Mucosa of descending colon (tissue), 3 donors: ENCODE data around the gene ZMIZ1. TPM values are rescaled to one million over a fixed set of nuclear protein-coding genes. Genes with fewer than 3 reads are reported as not detected.

Experiments
- ATAC-seq: fragments of 200-7000 bp; cut with Tn5 transposase; one replicate; pipeline ENCODE4 v1.9.1; 2020; ENCODE audit warnings: mild to moderate bottlenecking, moderate library complexity
- DNase-seq, 3 donors: peaks; one replicate each; pipeline ENCODE4 v3.0.0-alpha.2; 2020
- H3K36me3 ChIP-seq: fragments of 200-600 bp; one replicate; pipeline ENCODE4 v1.8.0; 2021; ENCODE audit warnings: low read depth, mild to moderate bottlenecking
- H3K4me1 ChIP-seq: fragments of 200-600 bp; one replicate; pipeline ENCODE4 v1.8.0; 2021; ENCODE audit warnings: low read depth, mild to moderate bottlenecking
- H3K4me3 ChIP-seq: fragments of 200-600 bp; one replicate; pipeline ENCODE4 v1.8.0; 2021; ENCODE audit warnings: mild to moderate bottlenecking
- H3K9me3 ChIP-seq: fragments of 200-600 bp; one replicate; pipeline ENCODE4 v1.8.0; 2021; ENCODE audit warnings: mild to moderate bottlenecking
- CTCF ChIP-seq: fragments of 200-600 bp; IDR thresholded peaks from one replicate; pipeline ENCODE4 v1.8.0; 2022; ENCODE audit warnings: antibody characterized with exemption, mild to moderate bottlenecking
- intact Hi-C, 2 donors: fragments of 100-400 bp; cut with DNase I in 1 of 2; cut with micrococcal nuclease in 1 of 2; formaldehyde crosslinking; loops; one replicate each; pipeline versions ENCODE4 v1.11.0 to v1.11.1; 2022; cut with DNase I, micrococcal nuclease
- total RNA-seq, 3 donors: library from RNA; stranded (reverse); fragmentation: NEBNext Ultra II Directional in 2 of 3; extraction: Animal tissue kit (Norgen Biotek cat#: 25700) in 2 of 3; gene quantifications; one replicate each; pipeline versions ENCODE4 v1.2.1 to v1.2.4, GENCODE V29; 2021 to 2023
- donor health status: DM: no; HTN: no; CAD: no; lungs with moderate emphysema.
- donor health status: DM: no; HTN: no; CAD: no.
- donor health status: DM: no; HTN: yes; CAD: no.

Gene ZMIZ1
- total RNA-seq, 3 donors from 2014 or later: 61.4 to 103 (median 89.1) TPM

DNA sequence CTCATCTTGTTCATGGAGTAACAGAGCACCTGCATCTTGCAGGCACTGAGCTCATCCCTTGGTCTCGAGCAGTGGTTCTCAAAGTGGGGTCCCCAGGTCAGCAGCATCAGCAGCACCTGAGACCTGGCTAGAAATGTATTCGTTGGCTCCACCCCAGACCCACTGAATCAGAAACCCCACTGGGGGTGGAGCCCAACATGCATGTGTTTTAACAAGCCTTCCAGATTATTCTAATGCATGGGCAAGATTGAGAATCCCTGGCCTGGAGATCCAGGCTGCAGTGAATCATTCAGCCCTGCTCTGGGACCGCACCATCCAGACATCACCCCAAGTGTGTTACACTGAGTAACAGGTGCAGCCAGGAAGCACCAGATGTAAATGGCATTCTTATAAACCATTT, 193.4 kb downstream of the ZMIZ1 start:
- H3K4me3 ChIP-seq: no peak overlapping the region
- no peaks in the 10 kb centered on the region for H3K9me3 ChIP-seq
- H3K36me3 ChIP-seq: no peaks in the 10 kb centered on the region
- no peak for TF ChIP-seq CTCF
- DNase-seq (no peak), ATAC-seq (no peak)
- H3K4me1 ChIP-seq: peaks cover 4% of the 10 kb centered on the region
- intact Hi-C loops: no loop called here

- H3K36me3 ChIP-seq: no peaks in the 10 kb centered on the region
- no peaks in the 10 kb centered on the region for H3K9me3 ChIP-seq
- intact Hi-C loops: no loop called here
- DNase-seq (no peak), ATAC-seq (no peak)
- H3K4me3 ChIP-seq: no peak overlapping the region
- peaks cover 4% of the 10 kb centered on the region for H3K4me1 ChIP-seq
- TF ChIP-seq CTCF: no peak
Measured at GRCh38 chr10:79262959-79263746, 194.4 kb downstream of the ZMIZ1 start.

GRCh38 chr10:79263939-79264338, 195.2 kb downstream of the ZMIZ1 start:
- ATAC-seq (no peak), DNase-seq (no peak)
- H3K4me1 ChIP-seq: peaks cover 5% of the 10 kb centered on the region

GRCh38 chr10:79264942-79265341, 196.2 kb downstream of the ZMIZ1 start:
- TF ChIP-seq CTCF: no peak

More at GRCh38 chr10:79263939-79264338, 195.2 kb downstream of the ZMIZ1 start:
- Histone ChIP-seq H3K4me3 (no peak overlapping the region), H3K36me3 (no peaks in the 10 kb centered on the region), H3K9me3 (no peaks in the 10 kb centered on the region)
- no peak for TF ChIP-seq CTCF
- intact Hi-C loops: no loop called here

GRCh38 chr10:79266084-79266483, 197.3 kb downstream of the ZMIZ1 start:
- no peak overlapping the region for H3K4me3 ChIP-seq
- intact Hi-C loops: no loop called here
- DNase-seq: no peak
- ATAC-seq: no peak
- TF ChIP-seq CTCF: no peak
- peaks cover 14% of the 10 kb centered on the region for H3K4me1 ChIP-seq
- H3K9me3 ChIP-seq: no peaks in the 10 kb centered on the region
- no peaks in the 10 kb centered on the region for H3K36me3 ChIP-seq

More at GRCh38 chr10:79264942-79265341, 196.2 kb downstream of the ZMIZ1 start:
- Histone ChIP-seq H3K9me3 (no peaks in the 10 kb centered on the region), H3K4me1 (peaks cover 10% of the 10 kb centered on the region), H3K36me3 (no peaks in the 10 kb centered on the region), H3K4me3 (no peak overlapping the region)
- DNase-seq (no peak), ATAC-seq (no peak)
- intact Hi-C loops: no loop called here
